Stomach (tissue), 9 donors: ENCODE data around the gene TRIM2. TPM values are rescaled to one million over a fixed set of nuclear protein-coding genes. Genes with fewer than 3 reads are reported as not detected.

ENCODE experiments used
- DNase-seq, 2 donors: peaks; one replicate each; pipeline versions ENCODE4 v3.0.0 to v3.0.0-alpha.2; 2013 to 2019
- H3K27ac ChIP-seq, 5 donors: fragments of 200-600 bp in 4 of 5; sonication (generic) in 4 of 5; one replicate each; pipeline ENCODE4 v1.5.1; 2013 to 2019; ENCODE audit warnings: mild to moderate bottlenecking in 1 of 5, moderate library complexity in 1 of 5
- H3K27me3 ChIP-seq, 3 donors: fragments of 200-600 bp; sonication (generic); one replicate each; pipeline ENCODE4 v1.5.1; 2017 to 2019; ENCODE audit warnings: mixed run types in 1 of 3
- H3K36me3 ChIP-seq, 4 donors: fragments of 200-600 bp; sonication (generic); 1 replicate in 3 of 4; 2 replicates in 1 of 4; pipeline ENCODE4 v1.5.1; 2016 to 2019
- H3K4me1 ChIP-seq, 4 donors: fragments of 200-600 bp; sonication (generic); one replicate each; pipeline ENCODE4 v1.5.1; 2016 to 2019
- H3K4me3 ChIP-seq, 4 donors: fragments of 200-600 bp; sonication (generic) in 3 of 4; one replicate each; pipeline ENCODE4 v1.5.1; 2016 to 2019; ENCODE audit warnings: mild to moderate bottlenecking in 1 of 4
- H3K9me3 ChIP-seq, 4 donors: fragments of 200-600 bp; sonication (generic); one replicate each; pipeline ENCODE4 v1.5.1; 2016 to 2019
- CTCF ChIP-seq, 7 experiments: fragments of 450-650 bp in 4 of 7; fragments of 200-600 bp in 3 of 7; sonication (generic) in 3 of 7; IDR thresholded peaks; one replicate each; pipeline ENCODE4 v1.5.1; 2016 to 2019; ENCODE audit warnings: antibody characterized with exemption in 7 of 7, control low read depth in 2 of 7, mild to moderate bottlenecking in 1 of 7
- EP300 ChIP-seq: sonication (generic); formaldehyde crosslinking; IDR thresholded peaks from one replicate; pipeline ENCODE4 v1.6.1; 2017; ENCODE audit warnings: antibody characterized with exemption
- POLR2A ChIP-seq, 4 donors: fragments of 450-650 bp; IDR thresholded peaks; one replicate each; pipeline ENCODE4 v1.6.1; 2016; ENCODE audit warnings: antibody characterized with exemption in 4 of 4, control low read depth in 2 of 4, mild to moderate bottlenecking in 1 of 4, moderate library complexity in 1 of 4
- POLR2AphosphoS5 ChIP-seq, 3 donors: sonication (generic); formaldehyde crosslinking; IDR thresholded peaks; one replicate each; pipeline ENCODE4 v1.6.1; 2016; ENCODE audit warnings: antibody characterized with exemption in 3 of 3
- WGBS, 5 donors: extraction: QIAGEN DNeasy Blood & Tissue Kit in 3 of 5; methylation state at CpG; one replicate each; pipeline versions ENCODE4 v1.1.5 to v1.1.7; 2013 to 2018; 5-methylcytosine and 5-hydroxymethylcytosine counted together
- intact Hi-C: fragments of 100-400 bp; cut with DNase I; formaldehyde crosslinking; loops from one replicate; pipeline ENCODE4 v1.15.1; 2023; ENCODE audit warnings: low total_unique reads
- polyA plus RNA-seq, 3 donors: library from polyadenylated mRNA; stranded (reverse); fragments of 200-250 nt; gene quantifications; one replicate each; pipeline ENCODE4 v1.2.3, GENCODE V29; 2013
- total RNA-seq, 5 donors: library from RNA; depleted of rRNA; stranded (reverse); fragments of >200 nt; gene quantifications; one replicate each; pipeline versions ENCODE4 v1.1.0 to v1.2.3, GENCODE V29; 2014 to 2016
- donor health status: healthy with polysubstance abuse.
- donor health status: Bipolar disorder and iron deficiency.
- donor health status: healthy.

TRIM2 gene
- total and polyA plus RNA-seq, 8 donors = 11.2 to 327 (median 53.8) TPM

DNA sequence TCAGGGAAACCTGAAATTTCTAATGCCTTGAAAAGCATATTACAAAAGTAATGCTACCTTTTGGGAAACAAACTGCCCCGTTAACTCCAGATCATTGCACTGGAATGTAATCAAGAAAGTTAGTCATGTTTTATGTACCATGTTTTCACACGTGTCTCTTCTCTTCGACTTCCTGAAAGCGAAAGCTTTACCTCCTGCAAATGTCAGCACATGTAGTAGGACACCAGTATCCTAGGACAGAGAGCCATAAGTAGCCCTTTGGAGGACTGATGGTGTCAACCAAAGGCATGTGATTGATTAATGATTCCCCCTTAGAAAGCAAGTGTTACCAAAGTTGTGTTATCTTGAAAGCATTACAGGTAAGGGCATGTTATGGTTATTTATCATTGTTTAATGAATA is 131.4 kb downstream of the TRIM2 start:
- TF ChIP-seq CTCF (IDR thresholded peaks at IDR 0.05) = no peak
- no peak for TF ChIP-seq POLR2A (IDR thresholded peaks at IDR 0.05)
- no peak for TF ChIP-seq EP300
- TF ChIP-seq POLR2AphosphoS5 (IDR thresholded peaks at IDR 0.05) = no peak
- no peak for DNase-seq
- H3K4me1 ChIP-seq = no peaks in the 10 kb centered on the region
- H3K9me3 ChIP-seq = no peaks in the 10 kb centered on the region
- peaks cover 3 to 58% (median 42%) of the 10 kb centered on the region in 4 donors for H3K36me3 ChIP-seq
- H3K27ac ChIP-seq = no peak overlapping the region
- H3K4me3 ChIP-seq = no peak overlapping the region
- intact Hi-C loops = no loop called here
- 46 to 70% (median 65%) methylated on average over 4 of the region's 4 CpGs for WGBS, 5 donors
- no peaks in the 10 kb centered on the region for H3K27me3 ChIP-seq

GRCh38 chr4:153337686-153338085 is 133.4 kb downstream of the TRIM2 start:
- no peak overlapping the region for H3K4me3 ChIP-seq
- intact Hi-C loops = no loop called here
- no peak overlapping the region for H3K27ac ChIP-seq
- H3K9me3 ChIP-seq = no peaks in the 10 kb centered on the region
- H3K27me3 ChIP-seq = no peaks in the 10 kb centered on the region
- peaks cover 0 to 11% (median 4%) of the 10 kb centered on the region in 4 donors for H3K4me1 ChIP-seq
- DNase-seq = no peak
- TF ChIP-seq POLR2AphosphoS5 (IDR thresholded peaks at IDR 0.05) (no peak), POLR2A (IDR thresholded peaks at IDR 0.05) (no peak), CTCF (IDR thresholded peaks at IDR 0.05) (no peak), EP300 (no peak)
- 81 to 89% (median 86%) methylated on average over 4 of the region's 4 CpGs for WGBS, 5 donors
- peaks cover 0 to 43% (median 32%) of the 10 kb centered on the region in 4 donors for H3K36me3 ChIP-seq

GRCh38 chr4:153341575-153342090 is 137.4 kb downstream of the TRIM2 start:
- intact Hi-C loops = loop anchor here (5.0 kb wide), 1 partner anchor 236 kb away; no protein-coding TSS in a partner anchor
- H3K4me3 ChIP-seq = no peak overlapping the region
- TF ChIP-seq CTCF (IDR thresholded peaks at IDR 0.05) (no peak), POLR2AphosphoS5 (IDR thresholded peaks at IDR 0.05) (peak in 1 of 3 donors; percentile 57)
- no peaks in the 10 kb centered on the region for H3K9me3 ChIP-seq
- H3K27ac ChIP-seq = peak overlapping the region in 3 of 5 donors; percentile 18 to 68 (median 46)
- peaks cover 0 to 29% (median 20%) of the 10 kb centered on the region in 4 donors for H3K4me1 ChIP-seq
- 30 to 43% (median 35%) methylated on average over 5 of the region's 5 CpGs for WGBS, 5 donors
- H3K27me3 ChIP-seq = no peaks in the 10 kb centered on the region
- H3K36me3 ChIP-seq = peaks cover 0 to 20% (median 12%) of the 10 kb centered on the region in 4 donors
- peak in 1 of 2 donors; percentile 59 for DNase-seq

- intact Hi-C loops = loop anchor here (5.0 kb wide), 1 partner anchor 234 kb away; no protein-coding TSS in a partner anchor
- Histone ChIP-seq H3K4me3 (no peak overlapping the region), H3K4me1 (peaks cover 0 to 29% (median 20%) of the 10 kb centered on the region in 4 donors), H3K27ac (no peak overlapping the region), H3K9me3 (no peaks in the 10 kb centered on the region), H3K27me3 (no peaks in the 10 kb centered on the region), H3K36me3 (peaks cover 0 to 16% (median 12%) of the 10 kb centered on the region in 4 donors)
- 77 to 88% (median 81%) methylated on average over 6 of the region's 6 CpGs for WGBS, 5 donors
- no peak for TF ChIP-seq POLR2A (IDR thresholded peaks at IDR 0.05)
- TF ChIP-seq POLR2AphosphoS5 (IDR thresholded peaks at IDR 0.05) = no peak
- DNase-seq = no peak
Observed at GRCh38 chr4:153342751-153343552, 138.7 kb downstream of the TRIM2 start.
